ENCODE measurements around the gene SSX7.
"Not testable (repeated sequence)": the region's sequence is repeated elsewhere in the genome, so short reads cannot be mapped to it uniquely, and the experiment has no call there.

SSX7 gene

GRCh38 chrX:52608961-52609360 lies 45.7 kb downstream of the SSX7 start:
- Histone ChIP-seq H4K8ac (ENCODE audit: low read length) (no peak overlapping the region), H2BK120ac (ENCODE audit: low read depth, low read length) (no peak overlapping the region), H3K18ac (ENCODE audit: low read depth in 1 of 2, low read length in 2 of 2) (no peak overlapping the region), H3K27ac (ENCODE audit: low read length, poor library complexity, severe bottlenecking) (no peak overlapping the region), H3K4me3 (ENCODE audit: insufficient read depth in 1 of 2, low read depth in 1 of 2, low read length in 2 of 2) (no peak overlapping the region), H2BK15ac (ENCODE audit: low read depth, poor library complexity, severe bottlenecking) (no peak overlapping the region), H2BK5ac (ENCODE audit: low read depth, low read length, poor library complexity, severe bottlenecking) (no peak overlapping the region), H3K23ac (ENCODE audit: low read length in 2 of 2) (no peak overlapping the region), H4K91ac (ENCODE audit: low read length) (no peak overlapping the region), H3K79me1 (replicated peaks; ENCODE audit: low read length, poor library complexity, severe bottlenecking) (no peaks in the 10 kb centered on the region), H3K9me3 (ENCODE audit: control insufficient read depth, low read length) (no peaks in the 10 kb centered on the region), H3K9ac (ENCODE audit: low read length) (no peak overlapping the region), H3K4ac (ENCODE audit: low read depth in 1 of 2, low read length in 2 of 2) (no peak overlapping the region), H2AFZ (ENCODE audit: low read depth, low read length) (no peak overlapping the region), H3K4me1 (ENCODE audit: control insufficient read depth, insufficient read depth, low read depth, low read length) (no peaks in the 10 kb centered on the region), H2BK12ac (ENCODE audit: low read length in 2 of 2) (no peak overlapping the region), H3K27me3 (ENCODE audit: control insufficient read depth in 1 of 2, insufficient read depth in 1 of 2, low read length in 2 of 2) (peaks cover 0 to 20% of the 10 kb centered on the region in 2 experiments), H3K36me3 (ENCODE audit: control insufficient read depth in 1 of 2, insufficient read depth in 2 of 2, low read depth in 1 of 2, low read length in 2 of 2) (no peaks in the 10 kb centered on the region), H2AK5ac (ENCODE audit: low read length, severe bottlenecking) (no peak overlapping the region), H3K14ac (ENCODE audit: low read length in 2 of 2) (no peak overlapping the region), H3K4me2 (ENCODE audit: low read length, poor library complexity, severe bottlenecking) (no peak overlapping the region)
- DNase-seq, result no peak
- 29% methylated on average over 1 of the region's 1 CpG for WGBS

- not testable (repeated sequence) for H3K9ac ChIP-seq (ENCODE audit: low read length); H2AK5ac ChIP-seq (ENCODE audit: low read length, severe bottlenecking); H3K23ac ChIP-seq (ENCODE audit: low read length in 2 of 2); H2BK5ac ChIP-seq (ENCODE audit: low read depth, low read length, poor library complexity, severe bottlenecking); H3K79me1 ChIP-seq (replicated peaks; ENCODE audit: low read length, poor library complexity, severe bottlenecking); DNase-seq; H3K36me3 ChIP-seq (ENCODE audit: control insufficient read depth in 1 of 2, insufficient read depth in 2 of 2, low read depth in 1 of 2, low read length in 2 of 2); H3K14ac ChIP-seq (ENCODE audit: low read length in 2 of 2); H3K4ac ChIP-seq (ENCODE audit: low read depth in 1 of 2, low read length in 2 of 2); H2BK120ac ChIP-seq (ENCODE audit: low read depth, low read length); H2BK15ac ChIP-seq (ENCODE audit: low read depth, poor library complexity, severe bottlenecking); H4K8ac ChIP-seq (ENCODE audit: low read length); H3K4me2 ChIP-seq (ENCODE audit: low read length, poor library complexity, severe bottlenecking); H3K4me1 ChIP-seq (ENCODE audit: control insufficient read depth, insufficient read depth, low read depth, low read length); H3K4me3 ChIP-seq (ENCODE audit: insufficient read depth in 1 of 2, low read depth in 1 of 2, low read length in 2 of 2); H4K91ac ChIP-seq (ENCODE audit: low read length); H3K18ac ChIP-seq (ENCODE audit: low read depth in 1 of 2, low read length in 2 of 2); H2BK12ac ChIP-seq (ENCODE audit: low read length in 2 of 2); H3K27ac ChIP-seq (ENCODE audit: low read length, poor library complexity, severe bottlenecking); H3K9me3 ChIP-seq (ENCODE audit: control insufficient read depth, low read length); H2AFZ ChIP-seq (ENCODE audit: low read depth, low read length)
- WGBS, result 64% methylated on average over 8 of the region's 8 CpGs
- H3K27me3 ChIP-seq (ENCODE audit: control insufficient read depth in 1 of 2, insufficient read depth in 1 of 2, low read length in 2 of 2), result peaks cover 0 to 16% of the 10 kb centered on the region in 2 experiments
Measured at GRCh38 chrX:52603151-52603550, 51.5 kb downstream of the SSX7 start.

- Histone ChIP-seq H3K4me3 (ENCODE audit: insufficient read depth in 1 of 2, low read depth in 1 of 2, low read length in 2 of 2) (no peak overlapping the region), H2BK120ac (ENCODE audit: low read depth, low read length) (no peak overlapping the region), H3K9me3 (ENCODE audit: control insufficient read depth, low read length) (peaks cover 11% of the 10 kb centered on the region), H2AK5ac (ENCODE audit: low read length, severe bottlenecking) (no peak overlapping the region), H2BK12ac (ENCODE audit: low read length in 2 of 2) (no peak overlapping the region), H2BK5ac (ENCODE audit: low read depth, low read length, poor library complexity, severe bottlenecking) (no peak overlapping the region), H2BK15ac (ENCODE audit: low read depth, poor library complexity, severe bottlenecking) (no peak overlapping the region), H3K9ac (ENCODE audit: low read length) (no peak overlapping the region), H3K14ac (ENCODE audit: low read length in 2 of 2) (no peak overlapping the region), H3K36me3 (ENCODE audit: control insufficient read depth in 1 of 2, insufficient read depth in 2 of 2, low read depth in 1 of 2, low read length in 2 of 2) (no peaks in the 10 kb centered on the region), H4K8ac (ENCODE audit: low read length) (no peak overlapping the region), H3K27ac (ENCODE audit: low read length, poor library complexity, severe bottlenecking) (no peak overlapping the region), H2AFZ (ENCODE audit: low read depth, low read length) (no peak overlapping the region), H3K27me3 (ENCODE audit: control insufficient read depth in 1 of 2, insufficient read depth in 1 of 2, low read length in 2 of 2) (peaks cover 0 to 43% of the 10 kb centered on the region in 2 experiments), H3K4me2 (ENCODE audit: low read length, poor library complexity, severe bottlenecking) (no peak overlapping the region), H4K91ac (ENCODE audit: low read length) (no peak overlapping the region), H3K4ac (ENCODE audit: low read depth in 1 of 2, low read length in 2 of 2) (no peak overlapping the region), H3K4me1 (ENCODE audit: control insufficient read depth, insufficient read depth, low read depth, low read length) (no peaks in the 10 kb centered on the region), H3K79me1 (replicated peaks; ENCODE audit: low read length, poor library complexity, severe bottlenecking) (no peaks in the 10 kb centered on the region), H3K18ac (ENCODE audit: low read depth in 1 of 2, low read length in 2 of 2) (no peak overlapping the region), H3K23ac (ENCODE audit: low read length in 2 of 2) (no peak overlapping the region)
- no peak for DNase-seq
- WGBS, result no CpG with 5 or more reads among the region's 7 CpGs
Measured at GRCh38 chrX:52598886-52599285, 55.8 kb downstream of the SSX7 start.

GRCh38 chrX:52594658-52595057 lies 60.0 kb downstream of the SSX7 start:
- no peak overlapping the region for H2BK12ac ChIP-seq (ENCODE audit: low read length in 2 of 2)

More at GRCh38 chrX:52594658-52595057, 60.0 kb downstream of the SSX7 start:
- Histone ChIP-seq H3K27me3 (ENCODE audit: control insufficient read depth in 1 of 2, insufficient read depth in 1 of 2, low read length in 2 of 2) (peaks cover 0 to 66% of the 10 kb centered on the region in 2 experiments), H3K4me3 (ENCODE audit: insufficient read depth in 1 of 2, low read depth in 1 of 2, low read length in 2 of 2) (no peak overlapping the region), H3K79me1 (replicated peaks; ENCODE audit: low read length, poor library complexity, severe bottlenecking) (no peaks in the 10 kb centered on the region), H3K14ac (ENCODE audit: low read length in 2 of 2) (no peak overlapping the region), H2AK5ac (ENCODE audit: low read length, severe bottlenecking) (no peak overlapping the region), H4K8ac (ENCODE audit: low read length) (no peak overlapping the region), H3K9me3 (ENCODE audit: control insufficient read depth, low read length) (peaks cover 13% of the 10 kb centered on the region), H3K36me3 (ENCODE audit: control insufficient read depth in 1 of 2, insufficient read depth in 2 of 2, low read depth in 1 of 2, low read length in 2 of 2) (no peaks in the 10 kb centered on the region), H4K91ac (ENCODE audit: low read length) (no peak overlapping the region), H2BK15ac (ENCODE audit: low read depth, poor library complexity, severe bottlenecking) (no peak overlapping the region), H3K4me2 (ENCODE audit: low read length, poor library complexity, severe bottlenecking) (no peak overlapping the region), H3K27ac (ENCODE audit: low read length, poor library complexity, severe bottlenecking) (no peak overlapping the region), H2BK5ac (ENCODE audit: low read depth, low read length, poor library complexity, severe bottlenecking) (no peak overlapping the region), H3K4me1 (ENCODE audit: control insufficient read depth, insufficient read depth, low read depth, low read length) (no peaks in the 10 kb centered on the region), H3K23ac (ENCODE audit: low read length in 2 of 2) (no peak overlapping the region), H3K4ac (ENCODE audit: low read depth in 1 of 2, low read length in 2 of 2) (no peak overlapping the region), H2AFZ (ENCODE audit: low read depth, low read length) (no peak overlapping the region), H3K18ac (ENCODE audit: low read depth in 1 of 2, low read length in 2 of 2) (no peak overlapping the region), H3K9ac (ENCODE audit: low read length) (no peak overlapping the region), H2BK120ac (ENCODE audit: low read depth, low read length) (no peak overlapping the region)
- WGBS, result 87% methylated on average over 3 of the region's 6 CpGs
- no peak for DNase-seq
